Trophoblast cell (in vitro differentiated cells and primary cell): ENCODE results near the gene TOB1.

Experiments
- DNase-seq, 2 donors: peaks; one replicate each; pipeline ENCODE4 v3.0.0-alpha.2; 2016
- H2AFZ ChIP-seq: 2 replicates; pipeline ENCODE4 v1.6.1; 2013; ENCODE audit warnings: low read length, moderate library complexity, mild to moderate bottlenecking; ENCODE audit not compliant: insufficient read depth, poor library complexity
- H2AK5ac ChIP-seq: 2 replicates; pipeline ENCODE4 v1.6.1; 2013; ENCODE audit warnings: mild to moderate bottlenecking, low read length
- H2BK120ac ChIP-seq: 2 replicates; pipeline ENCODE4 v1.6.1; 2013; ENCODE audit warnings: low read length, mild to moderate bottlenecking, moderate library complexity; ENCODE audit not compliant: insufficient read depth, poor library complexity
- H2BK12ac ChIP-seq: 2 replicates; pipeline ENCODE4 v1.6.1; 2013; ENCODE audit warnings: mild to moderate bottlenecking, low read length, moderate library complexity
- H2BK5ac ChIP-seq: 2 replicates; pipeline ENCODE4 v1.6.1; 2013; ENCODE audit warnings: low read length, low read depth, moderate library complexity, mild to moderate bottlenecking; ENCODE audit not compliant: poor library complexity
- H3K14ac ChIP-seq: 2 replicates; pipeline ENCODE4 v1.6.1; 2013; ENCODE audit warnings: mild to moderate bottlenecking, low read length
- H3K18ac ChIP-seq: 2 replicates; pipeline ENCODE4 v1.6.1; 2013; ENCODE audit warnings: mild to moderate bottlenecking, low read length
- H3K23ac ChIP-seq: 2 replicates; pipeline ENCODE4 v1.6.1; 2013; ENCODE audit warnings: low read length
- H3K27ac ChIP-seq: 2 replicates; pipeline ENCODE4 v1.5.1; 2013; ENCODE audit warnings: low read depth, mild to moderate bottlenecking, inconsistent platforms, low read length, moderate library complexity
- H3K27me3 ChIP-seq: 2 replicates; pipeline ENCODE4 v1.6.1; 2013; ENCODE audit warnings: inconsistent platforms, mild to moderate bottlenecking, low read length, moderate library complexity; ENCODE audit not compliant: insufficient read depth
- H3K36me3 ChIP-seq, 2 experiments: 1 replicate in 1 of 2; 2 replicates in 1 of 2; pipeline ENCODE4 v1.6.1; 2013; ENCODE audit warnings: low read length in 2 of 2, mild to moderate bottlenecking in 2 of 2, moderate library complexity in 1 of 2; ENCODE audit not compliant: insufficient read depth in 2 of 2, control insufficient read depth in 1 of 2
- H3K4ac ChIP-seq: 2 replicates; pipeline ENCODE4 v1.6.1; 2013; ENCODE audit warnings: low read depth, mild to moderate bottlenecking, low read length, moderate library complexity
- H3K4me1 ChIP-seq, 2 experiments: 1 replicate in 1 of 2; 2 replicates in 1 of 2; pipeline ENCODE4 v1.6.1; 2013; ENCODE audit warnings: low read length in 2 of 2, mild to moderate bottlenecking in 2 of 2, moderate library complexity in 1 of 2; ENCODE audit not compliant: insufficient read depth in 2 of 2, control insufficient read depth in 1 of 2
- H3K4me2 ChIP-seq: 2 replicates; pipeline ENCODE4 v1.6.1; 2013; ENCODE audit warnings: inconsistent platforms, mild to moderate bottlenecking, low read length, moderate library complexity
- H3K4me3 ChIP-seq: 2 replicates; pipeline ENCODE4 v1.5.1; 2013; ENCODE audit warnings: mild to moderate bottlenecking, low read depth, low read length, inconsistent platforms
- H3K79me1 ChIP-seq: one replicate; pipeline ENCODE4 v1.6.1; 2013; ENCODE audit warnings: low read length
- H3K79me2 ChIP-seq: 2 replicates; pipeline ENCODE4 v1.6.1; 2013; ENCODE audit warnings: low read length, mild to moderate bottlenecking; ENCODE audit not compliant: control insufficient read depth, insufficient read depth, poor library complexity
- H3K9ac ChIP-seq: 2 replicates; pipeline ENCODE4 v1.6.1; 2013; ENCODE audit warnings: mild to moderate bottlenecking, low read length
- H3K9me3 ChIP-seq: 2 replicates; pipeline ENCODE4 v1.6.1; 2013; ENCODE audit warnings: low read depth, mild to moderate bottlenecking, control low read depth, inconsistent platforms, low read length; ENCODE audit not compliant: insufficient read depth
- H4K12ac ChIP-seq: 2 replicates; pipeline ENCODE4 v1.6.1; 2013; ENCODE audit warnings: low read depth, mild to moderate bottlenecking, low read length, moderate library complexity
- H4K8ac ChIP-seq: 2 replicates; pipeline ENCODE4 v1.6.1; 2013; ENCODE audit warnings: low read depth, mild to moderate bottlenecking, low read length, moderate library complexity
- H4K91ac ChIP-seq: one replicate; pipeline ENCODE4 v1.6.1; 2013; ENCODE audit warnings: low read depth, mild to moderate bottlenecking, low read length, moderate library complexity
- WGBS: extraction: QIAGEN DNeasy Blood & Tissue Kit; methylation state at CpG from one replicate; pipeline ENCODE4 v1.1.7; 2013; ENCODE audit warnings: missing lambda C conversion rate; ENCODE audit not compliant: insufficient read length, insufficient coverage; ENCODE audit errors: extremely low coverage; 5-methylcytosine and 5-hydroxymethylcytosine counted together

Gene TOB1

DNA sequence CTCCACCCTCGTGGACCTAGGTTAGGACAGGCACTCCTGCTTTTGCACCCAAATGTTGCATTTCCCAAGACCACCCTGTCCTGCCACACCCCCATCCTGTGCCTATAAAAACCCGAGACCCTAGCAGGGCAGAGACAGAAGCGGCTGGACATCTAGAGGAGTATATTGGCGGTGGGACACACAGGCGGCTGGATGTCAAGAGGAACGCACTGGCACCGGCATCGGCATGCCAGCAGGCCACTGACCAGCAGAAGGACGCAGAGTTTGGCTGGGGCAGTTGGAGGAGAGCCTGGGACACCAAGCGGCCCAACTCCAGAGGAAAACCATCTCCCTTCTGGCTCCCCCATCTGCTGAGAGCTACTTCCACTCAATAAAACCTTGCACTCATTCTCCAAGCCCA is 45.5 kb downstream of the TOB1 start:
- Histone ChIP-seq H3K18ac (no peak overlapping the region), H3K27ac (no peak overlapping the region), H2BK5ac (no peak overlapping the region), H3K36me3 (no peaks in the 10 kb centered on the region), H3K4ac (no peak overlapping the region), H3K9me3 (peaks cover 3% of the 10 kb centered on the region), H3K14ac (no peak overlapping the region), H3K4me1 (peaks cover 5 to 11% of the 10 kb centered on the region in 2 experiments), H4K91ac (no peak overlapping the region), H3K79me2 (no peaks in the 10 kb centered on the region), H3K23ac (no peak overlapping the region), H3K27me3 (no peaks in the 10 kb centered on the region), H2BK120ac (no peak overlapping the region), H3K79me1 (peaks cover 3% of the 10 kb centered on the region), H3K9ac (no peak overlapping the region), H2AFZ (no peak overlapping the region), H2AK5ac (no peak overlapping the region), H3K4me2 (no peak overlapping the region), H4K12ac (no peak overlapping the region), H2BK12ac (no peak overlapping the region), H4K8ac (no peak overlapping the region), H3K4me3 (no peak overlapping the region)
- no CpG with 5 or more reads among the region's 10 CpGs for WGBS
- no peak for DNase-seq

DNA sequence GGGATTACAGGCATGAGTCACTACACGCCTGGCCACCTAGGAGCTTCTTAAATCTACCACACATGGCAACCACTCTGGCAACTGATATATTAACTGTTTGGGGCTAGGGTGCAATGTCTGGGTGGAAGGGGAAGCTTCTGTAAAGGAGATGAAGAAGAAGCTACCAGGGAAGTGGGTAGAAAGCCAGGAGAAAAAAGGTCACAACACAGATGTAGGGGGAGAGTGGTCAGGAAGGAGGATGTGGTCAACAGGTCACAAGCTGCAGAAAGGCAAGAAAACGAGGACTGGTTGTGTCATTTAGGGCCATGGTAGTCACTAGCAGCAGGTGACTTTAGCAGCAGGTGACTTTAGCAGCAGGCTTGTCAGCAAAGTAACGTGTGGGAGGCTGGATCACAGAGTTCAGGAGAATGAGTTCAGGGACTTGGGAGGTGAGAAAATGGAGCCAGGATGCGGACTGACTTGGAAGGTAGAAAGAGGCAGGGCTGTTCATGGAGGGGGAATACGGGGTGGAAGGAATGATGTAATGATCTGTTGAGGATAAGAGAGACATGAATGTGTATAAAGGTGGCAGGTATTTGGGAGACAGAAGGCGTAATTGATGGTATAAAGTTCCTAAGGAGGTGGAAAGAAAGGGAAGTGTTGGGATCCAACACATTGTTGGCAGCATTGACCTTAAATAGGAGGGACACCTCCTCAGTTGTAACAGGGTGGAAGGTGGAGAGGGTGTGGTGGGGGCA is 47.1 kb downstream of the TOB1 start:
- Histone ChIP-seq H3K4me1 (peaks cover 5 to 11% of the 10 kb centered on the region in 2 experiments), H3K18ac (no peak overlapping the region), H3K79me2 (no peaks in the 10 kb centered on the region)

DNA sequence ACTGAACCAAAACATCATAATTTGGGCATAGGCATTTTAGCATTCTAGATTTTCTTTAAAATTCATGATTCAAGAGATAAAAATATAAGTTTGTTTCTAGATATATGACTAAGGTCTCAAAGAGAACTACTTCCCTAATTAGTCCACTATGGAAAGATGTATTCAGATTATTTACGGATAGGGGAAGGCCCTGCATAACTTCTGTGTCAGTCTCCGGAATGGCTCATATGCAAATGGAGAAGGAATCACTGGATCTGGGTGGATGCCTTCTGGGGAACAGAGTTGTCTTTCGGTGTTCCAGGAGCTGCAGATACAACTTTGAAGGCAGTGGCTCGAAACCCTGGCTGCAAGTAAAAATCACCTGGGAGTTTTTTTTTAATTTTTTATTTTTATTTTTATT is 47.9 kb downstream of the TOB1 start:
- Histone ChIP-seq H4K12ac (no peak overlapping the region), H2BK120ac (no peak overlapping the region), H3K79me1 (peaks cover 3% of the 10 kb centered on the region), H3K4me2 (peak overlapping the region; percentile 43), H3K27me3 (no peaks in the 10 kb centered on the region), H4K8ac (no peak overlapping the region), H4K91ac (no peak overlapping the region), H3K14ac (no peak overlapping the region), H3K18ac (no peak overlapping the region), H2AK5ac (no peak overlapping the region), H3K23ac (no peak overlapping the region), H3K9me3 (peaks cover 1% of the 10 kb centered on the region), H3K9ac (no peak overlapping the region), H3K36me3 (no peaks in the 10 kb centered on the region), H2BK12ac (no peak overlapping the region), H3K4me1 (peaks cover 5 to 11% of the 10 kb centered on the region in 2 experiments), H3K27ac (no peak overlapping the region), H2AFZ (no peak overlapping the region), H3K4ac (no peak overlapping the region), H3K79me2 (no peaks in the 10 kb centered on the region), H3K4me3 (no peak overlapping the region), H2BK5ac (no peak overlapping the region)
- no CpG with 5 or more reads among the region's 4 CpGs for whole genome bisulfite sequencing
- no peak for DNase-seq

More for the DNA sequence above, 47.1 kb downstream of the TOB1 start:
- no peak overlapping the region for H3K23ac ChIP-seq
- H3K9me3 ChIP-seq, result peaks cover 3% of the 10 kb centered on the region
- no peak overlapping the region for H4K12ac ChIP-seq
- no peak overlapping the region for H2BK12ac ChIP-seq
- no peak overlapping the region for H2BK5ac ChIP-seq
- no peak overlapping the region for H3K27ac ChIP-seq
- no peaks in the 10 kb centered on the region for H3K36me3 ChIP-seq
- DNase-seq, result no peak
- no peaks in the 10 kb centered on the region for H3K27me3 ChIP-seq
- H3K4ac ChIP-seq, result no peak overlapping the region
- no peak overlapping the region for H2AK5ac ChIP-seq
- no peak overlapping the region for H3K14ac ChIP-seq
- H4K91ac ChIP-seq, result no peak overlapping the region
- H4K8ac ChIP-seq, result no peak overlapping the region
- H3K9ac ChIP-seq, result no peak overlapping the region
- no CpG with 5 or more reads among the region's 6 CpGs for WGBS
- H3K4me3 ChIP-seq, result no peak overlapping the region
- H2BK120ac ChIP-seq, result no peak overlapping the region
- H3K4me2 ChIP-seq, result no peak overlapping the region
- H3K79me1 ChIP-seq, result peaks cover 3% of the 10 kb centered on the region
- no peak overlapping the region for H2AFZ ChIP-seq

DNA sequence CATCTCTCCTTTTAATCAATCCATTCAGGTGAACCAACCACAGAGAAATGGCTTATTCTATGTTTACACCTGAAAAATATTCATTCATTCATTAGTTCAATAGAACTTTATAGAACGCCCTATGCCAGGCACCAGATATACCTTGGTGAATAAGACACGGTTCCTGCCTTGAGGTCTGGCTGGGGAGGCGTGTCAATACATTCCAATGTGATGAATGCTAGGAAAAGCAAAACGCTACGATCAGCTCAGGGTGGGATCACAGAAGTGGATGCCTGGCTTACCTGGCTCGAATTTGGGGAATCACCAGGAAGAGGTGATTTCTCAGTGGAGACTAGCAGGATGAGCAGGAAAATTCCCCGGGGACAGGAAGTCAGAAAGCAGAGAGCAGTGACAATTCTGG is 48.3 kb downstream of the TOB1 start:
- H3K27ac ChIP-seq, result no peak overlapping the region
- no peak overlapping the region for H4K8ac ChIP-seq
- H2BK5ac ChIP-seq, result no peak overlapping the region
- peaks cover 3% of the 10 kb centered on the region for H3K79me1 ChIP-seq
- H2AK5ac ChIP-seq, result no peak overlapping the region
- no peak overlapping the region for H4K91ac ChIP-seq
- H2BK120ac ChIP-seq, result no peak overlapping the region
- no peaks in the 10 kb centered on the region for H3K36me3 ChIP-seq
- no CpG with 5 or more reads among the region's 7 CpGs for WGBS
- no peak overlapping the region for H4K12ac ChIP-seq
- H3K18ac ChIP-seq, result no peak overlapping the region
- H3K9ac ChIP-seq, result no peak overlapping the region
- no peak overlapping the region for H2AFZ ChIP-seq
- no peak overlapping the region for H3K23ac ChIP-seq
- H3K14ac ChIP-seq, result no peak overlapping the region
- no peaks in the 10 kb centered on the region for H3K27me3 ChIP-seq
- no peak overlapping the region for H3K4ac ChIP-seq
- peak overlapping the region; percentile 43 for H3K4me2 ChIP-seq
- no peak overlapping the region for H2BK12ac ChIP-seq
- H3K4me3 ChIP-seq, result no peak overlapping the region
- H3K4me1 ChIP-seq, result peaks cover 5 to 11% of the 10 kb centered on the region in 2 experiments
- H3K9me3 ChIP-seq, result no peaks in the 10 kb centered on the region
- H3K79me2 ChIP-seq, result no peaks in the 10 kb centered on the region
- peak in 1 of 2 donors; percentile 26 for DNase-seq
